ENCODE results near the gene KSR1. TPM values are rescaled to one million over a fixed set of nuclear protein-coding genes. Genes with fewer than 3 reads are reported as not detected.

KSR1 gene
- total and polyA plus RNA-seq, 2 of the 8 experiments (the other 6 are each of a cell fraction or from before 2014, with no cell fraction given): 14.1 to 34.7 TPM

- Histone ChIP-seq H3K23ac (ENCODE audit: insufficient read length) (no peak overlapping the region), H4K8ac (ENCODE audit: extremely low read depth, insufficient read depth, low read length) (no peak overlapping the region), H4K91ac (replicated peaks; ENCODE audit: insufficient read length, low read length) (no peak overlapping the region), H3K4me2 (ENCODE audit: insufficient read depth in 1 of 2, low read depth in 2 of 2, low read length in 2 of 2) (no peak overlapping the region), H3K36me3 (ENCODE audit: control insufficient read depth in 2 of 4, insufficient read depth in 4 of 4, low read length in 3 of 4) (no peaks in the 10 kb centered on the region), H3K4ac (replicated peaks; ENCODE audit: insufficient read length, low read depth, low read length) (no peak overlapping the region), H2BK12ac (ENCODE audit: low read depth, low read length) (no peak overlapping the region), H3K4me3 (ENCODE audit: extremely low read depth in 1 of 4, insufficient read depth in 2 of 4, low read depth in 3 of 4, low read length in 4 of 4) (no peak overlapping the region), H3K9ac (replicated peaks in 1 of 4; ENCODE audit: extremely low read depth in 1 of 4, low read depth in 3 of 4, low read length in 3 of 4) (no peak overlapping the region), H3K18ac (ENCODE audit: extremely low read depth, low read length) (no peak overlapping the region), H3K56ac (replicated peaks; ENCODE audit: insufficient read length, low read depth, low read length) (no peak overlapping the region), H3K4me1 (replicated peaks in 1 of 4; ENCODE audit: control insufficient read depth in 3 of 4, insufficient read depth in 4 of 4, low read length in 3 of 4) (peaks cover 9 to 27% (median 22%) of the 10 kb centered on the region in 4 experiments), H2AK5ac (ENCODE audit: low read depth, low read length) (no peak overlapping the region; the same call in 1 of the 2 replicates), H4K5ac (ENCODE audit: insufficient read length, low read depth, low read length) (no peak overlapping the region), H3K23me2 (ENCODE audit: low read depth, low read length) (no peaks in the 10 kb centered on the region), H3K79me2 (ENCODE audit: control insufficient read depth in 1 of 2, insufficient read depth in 2 of 2, low read length in 2 of 2) (peaks cover 0 to 73% of the 10 kb centered on the region in 2 experiments; a peak in 3 of 4 replicates), H3K27me3 (replicated peaks in 1 of 4; ENCODE audit: control insufficient read depth in 3 of 4, extremely low read depth in 1 of 4, insufficient read depth in 3 of 4, low read length in 3 of 4) (no peaks in the 10 kb centered on the region), H2BK15ac (ENCODE audit: low read length) (no peak overlapping the region), H2BK120ac (replicated peaks; ENCODE audit: low read depth, low read length) (no peak overlapping the region), H3K27ac (ENCODE audit: low read depth, low read length) (no peak overlapping the region), H2AFZ (ENCODE audit: low read length) (no peak overlapping the region), H2BK20ac (ENCODE audit: low read length) (no peak overlapping the region), H3K79me1 (ENCODE audit: low read depth, low read length) (peaks cover 12% of the 10 kb centered on the region), H3K9me3 (ENCODE audit: insufficient read depth in 2 of 2, low read depth in 1 of 2, low read length in 1 of 2) (no peaks in the 10 kb centered on the region), H2BK5ac (ENCODE audit: low read depth, low read length) (no peak overlapping the region), H4K20me1 (replicated peaks in 1 of 2; ENCODE audit: control insufficient read depth in 1 of 2, insufficient read depth in 2 of 2, low read length in 2 of 2) (no peaks in the 10 kb centered on the region), H3K14ac (ENCODE audit: insufficient read length) (no peak overlapping the region)
- TF ChIP-seq RBBP5 (IDR thresholded peaks at IDR 0.05; ENCODE audit: borderline replicate concordance, low read depth, low read length): no peak
- DNase-seq (ENCODE audit: low read depth in 1 of 2, low spot score in 2 of 2) (no peak), FAIRE-seq (no peak)
- 96% methylated on average over 6 of the region's 6 CpGs; no CpG with 5 or more reads in 1 of the 2 experiments for WGBS, 2 experiments (ENCODE audit: extremely low coverage in 1 of 2, insufficient coverage in 1 of 2, insufficient read length in 1 of 2, insufficient replicate concordance in 2 of 2, low coverage in 1 of 2, low lambda C conversion rate in 2 of 2, missing lambda C conversion rate in 1 of 2)
- POLR2A ChIA-PET (ENCODE audit: partially characterized antibody): interaction anchor here (0.7 kb wide), 1 partner anchor 31 kb away, joined by 3 read pairs; no protein-coding TSS in a partner anchor
- CTCF ChIA-PET (ENCODE audit: partially characterized antibody): interaction anchor here (0.8 to 2.1 kb wide), 6 partner anchors 9 to 70 kb away, joined by 3 to 7 read pairs (median 4); no protein-coding TSS in a partner anchor
These were observed 65.9 kb downstream of the KSR1 start for GRCh38 chr17:27522028-27522635.

All from H1 (cell line).